ENCODE measurements around the gene CSGALNACT2.

Gene CSGALNACT2

DNA sequence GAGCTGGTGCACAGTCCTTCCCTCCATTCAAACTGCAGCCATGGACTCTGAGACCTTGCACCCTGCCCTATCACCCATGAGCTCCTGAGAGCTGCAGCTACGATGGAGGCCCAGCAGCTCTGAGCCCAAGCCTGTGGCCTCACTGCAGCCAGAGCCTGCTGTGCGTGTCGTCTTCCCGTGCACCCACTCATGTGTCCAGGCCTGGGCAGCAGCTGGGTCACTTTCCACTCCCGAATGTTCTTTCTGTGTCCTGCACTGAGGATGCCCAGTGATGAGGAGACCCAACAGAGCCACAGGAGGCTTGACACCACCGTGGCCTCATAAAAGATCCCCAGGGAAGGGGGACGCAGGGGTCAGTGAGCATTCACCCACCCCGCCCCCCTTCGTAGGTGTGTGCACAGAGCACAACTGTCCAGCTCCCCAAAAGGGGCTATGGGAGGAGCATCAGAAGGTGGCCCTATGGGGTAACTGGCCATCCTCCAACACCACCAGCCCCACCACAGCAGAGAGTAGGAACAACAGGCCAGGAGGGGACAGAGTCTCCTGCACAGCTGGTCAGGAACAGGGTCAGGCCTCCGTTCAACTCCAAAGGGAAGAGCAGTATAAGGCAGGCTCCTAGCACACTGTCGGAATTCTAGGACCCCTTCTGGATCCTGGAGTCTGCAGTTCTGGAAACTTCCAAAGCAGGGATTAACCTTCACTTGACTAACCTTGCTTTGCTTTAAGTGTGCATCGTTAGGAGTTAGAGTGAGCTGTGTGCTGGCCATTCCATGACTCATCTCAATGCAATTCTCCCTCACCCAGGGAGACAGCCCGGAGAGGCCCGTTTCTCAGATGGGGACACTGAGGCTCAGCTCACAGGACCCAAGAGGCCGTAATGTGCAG, 76.1 kb downstream of the CSGALNACT2 start:
- Histone ChIP-seq H3K4me1 (ENCODE audit: control insufficient read depth in 5 of 5, insufficient read depth in 5 of 5, low read length in 5 of 5) (no peaks in the 10 kb centered on the region), H3K9me3 (ENCODE audit: control insufficient read depth in 5 of 5, low read length in 5 of 5) (no peaks in the 10 kb centered on the region), H3K4me3 (ENCODE audit: low read depth in 1 of 5, low read length in 5 of 5) (no peak overlapping the region), H3K36me3 (ENCODE audit: control insufficient read depth in 5 of 5, insufficient read depth in 5 of 5, low read length in 5 of 5) (no peaks in the 10 kb centered on the region), H3K9ac (ENCODE audit: low read length in 5 of 5) (no peak overlapping the region), H3K27me3 (ENCODE audit: control insufficient read depth in 5 of 5, insufficient read depth in 4 of 5, low read length in 5 of 5) (peaks cover 15 to 37% (median 21%) of the 10 kb centered on the region in 5 donors), H3K27ac (ENCODE audit: low read depth, low read length) (no peak overlapping the region)

- no peaks in the 10 kb centered on the region for H3K9me3 ChIP-seq (ENCODE audit: control insufficient read depth in 5 of 5, low read length in 5 of 5)
- H3K9ac ChIP-seq (ENCODE audit: low read length in 5 of 5) = no peak overlapping the region
- H3K4me1 ChIP-seq (ENCODE audit: control insufficient read depth in 5 of 5, insufficient read depth in 5 of 5, low read length in 5 of 5) = no peaks in the 10 kb centered on the region
- H3K4me3 ChIP-seq (ENCODE audit: low read depth in 1 of 5, low read length in 5 of 5) = no peak overlapping the region
- peaks cover 18 to 44% (median 21%) of the 10 kb centered on the region in 5 donors for H3K27me3 ChIP-seq (ENCODE audit: control insufficient read depth in 5 of 5, insufficient read depth in 4 of 5, low read length in 5 of 5)
- no peak overlapping the region for H3K27ac ChIP-seq (ENCODE audit: low read depth, low read length)
- no peaks in the 10 kb centered on the region for H3K36me3 ChIP-seq (ENCODE audit: control insufficient read depth in 5 of 5, insufficient read depth in 5 of 5, low read length in 5 of 5)
Observed at GRCh38 chr10:43214956-43215561, 76.8 kb downstream of the CSGALNACT2 start.

DNA sequence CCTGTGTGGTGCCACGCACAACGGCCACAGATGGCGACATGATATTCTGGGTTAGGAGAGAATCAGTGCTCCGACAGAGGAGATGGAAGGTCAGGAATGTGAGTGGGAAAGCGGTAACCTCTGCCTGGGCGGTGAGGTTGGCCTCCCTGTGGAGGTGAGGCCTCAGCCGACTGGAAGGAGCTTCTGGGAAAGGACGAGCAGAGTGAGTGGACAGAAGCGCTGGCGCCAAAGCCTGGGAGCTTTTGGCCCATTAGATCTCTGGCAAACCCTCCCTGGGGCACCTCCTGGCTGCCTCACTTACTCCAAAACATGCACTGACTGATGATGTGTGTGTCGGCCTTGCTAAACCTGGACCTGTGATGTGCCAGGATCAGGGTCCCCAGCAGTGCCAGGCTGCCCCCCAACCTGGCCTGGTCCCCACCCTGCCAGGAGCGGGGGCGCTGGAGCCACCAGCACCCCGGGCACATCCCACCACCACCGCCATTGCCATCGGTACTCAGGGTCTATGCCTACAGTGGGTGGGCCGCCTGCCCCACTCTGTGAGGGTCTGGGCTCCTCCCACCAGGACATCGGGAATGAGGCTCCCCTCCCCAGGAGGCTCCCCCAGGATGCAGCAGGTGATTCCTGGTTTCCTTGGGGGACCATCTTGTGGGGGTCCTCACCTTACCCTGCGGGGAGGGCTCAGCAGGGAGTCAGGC, 77.7 kb downstream of the CSGALNACT2 start:
- Histone ChIP-seq H3K36me3 (ENCODE audit: control insufficient read depth in 5 of 5, insufficient read depth in 5 of 5, low read length in 5 of 5) (no peaks in the 10 kb centered on the region), H3K27ac (ENCODE audit: low read depth, low read length) (no peak overlapping the region), H3K27me3 (ENCODE audit: control insufficient read depth in 5 of 5, insufficient read depth in 4 of 5, low read length in 5 of 5) (peaks cover 18 to 48% (median 20%) of the 10 kb centered on the region in 5 donors), H3K4me3 (ENCODE audit: low read depth in 1 of 5, low read length in 5 of 5) (no peak overlapping the region), H3K9me3 (ENCODE audit: control insufficient read depth in 5 of 5, low read length in 5 of 5) (no peaks in the 10 kb centered on the region), H3K4me1 (ENCODE audit: control insufficient read depth in 5 of 5, insufficient read depth in 5 of 5, low read length in 5 of 5) (no peaks in the 10 kb centered on the region), H3K9ac (ENCODE audit: low read length in 5 of 5) (no peak overlapping the region)

- no peaks in the 10 kb centered on the region for H3K9me3 ChIP-seq (ENCODE audit: control insufficient read depth in 5 of 5, low read length in 5 of 5)
- no peak overlapping the region for H3K27ac ChIP-seq (ENCODE audit: low read depth, low read length)
- H3K4me3 ChIP-seq (ENCODE audit: low read depth in 1 of 5, low read length in 5 of 5) = no peak overlapping the region
- H3K27me3 ChIP-seq (ENCODE audit: control insufficient read depth in 5 of 5, insufficient read depth in 4 of 5, low read length in 5 of 5) = peaks cover 18 to 51% (median 20%) of the 10 kb centered on the region in 5 donors
- H3K36me3 ChIP-seq (ENCODE audit: control insufficient read depth in 5 of 5, insufficient read depth in 5 of 5, low read length in 5 of 5) = no peaks in the 10 kb centered on the region
- H3K9ac ChIP-seq (ENCODE audit: low read length in 5 of 5) = no peak overlapping the region
- H3K4me1 ChIP-seq (ENCODE audit: control insufficient read depth in 5 of 5, insufficient read depth in 5 of 5, low read length in 5 of 5) = no peaks in the 10 kb centered on the region
Observed at GRCh38 chr10:43216931-43217562, 78.8 kb downstream of the CSGALNACT2 start.

DNA sequence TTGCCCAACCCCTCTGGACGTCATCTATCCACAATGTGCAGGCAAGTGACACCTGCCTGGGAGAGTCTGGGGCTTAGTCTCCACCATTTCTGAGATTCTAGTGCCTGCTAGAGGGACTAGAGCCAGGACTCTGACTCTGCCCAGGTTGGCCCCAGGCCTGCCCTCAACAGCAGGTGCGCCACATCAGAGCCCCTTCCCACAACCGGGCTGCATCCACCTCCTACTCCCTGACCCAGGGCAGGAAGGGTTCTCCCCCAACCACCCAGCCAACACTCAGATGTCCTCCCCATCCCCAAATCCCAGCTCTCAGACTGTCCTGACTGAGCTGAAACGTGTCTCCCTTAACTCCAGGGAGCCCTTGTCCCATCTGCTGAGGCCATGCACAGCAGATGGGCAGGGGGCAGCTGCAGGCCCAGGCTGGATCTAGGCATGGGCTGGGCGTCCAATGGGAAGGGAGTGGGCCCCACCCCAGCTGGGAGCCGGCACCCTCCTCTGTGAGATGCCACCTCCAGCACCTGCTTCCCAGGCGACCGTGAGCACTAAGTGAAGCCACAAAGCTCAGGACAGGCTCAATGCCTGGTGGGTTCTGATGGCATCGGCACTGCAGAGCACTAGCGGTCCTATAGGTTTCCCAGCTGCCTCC, 79.4 kb downstream of the CSGALNACT2 start:
- peaks cover 18 to 51% (median 19%) of the 10 kb centered on the region in 5 donors for H3K27me3 ChIP-seq (ENCODE audit: control insufficient read depth in 5 of 5, insufficient read depth in 4 of 5, low read length in 5 of 5)
- no peaks in the 10 kb centered on the region for H3K9me3 ChIP-seq (ENCODE audit: control insufficient read depth in 5 of 5, low read length in 5 of 5)
- no peak overlapping the region for H3K9ac ChIP-seq (ENCODE audit: low read length in 5 of 5)
- H3K4me1 ChIP-seq (ENCODE audit: control insufficient read depth in 5 of 5, insufficient read depth in 5 of 5, low read length in 5 of 5) = no peaks in the 10 kb centered on the region
- no peaks in the 10 kb centered on the region for H3K36me3 ChIP-seq (ENCODE audit: control insufficient read depth in 5 of 5, insufficient read depth in 5 of 5, low read length in 5 of 5)
- H3K4me3 ChIP-seq (ENCODE audit: low read depth in 1 of 5, low read length in 5 of 5) = no peak overlapping the region
- no peak overlapping the region for H3K27ac ChIP-seq (ENCODE audit: low read depth, low read length)

- H3K4me1 ChIP-seq (ENCODE audit: control insufficient read depth in 5 of 5, insufficient read depth in 5 of 5, low read length in 5 of 5) = no peaks in the 10 kb centered on the region
- no peaks in the 10 kb centered on the region for H3K36me3 ChIP-seq (ENCODE audit: control insufficient read depth in 5 of 5, insufficient read depth in 5 of 5, low read length in 5 of 5)
- peaks cover 16 to 51% (median 19%) of the 10 kb centered on the region in 5 donors for H3K27me3 ChIP-seq (ENCODE audit: control insufficient read depth in 5 of 5, insufficient read depth in 4 of 5, low read length in 5 of 5)
- no peak overlapping the region for H3K27ac ChIP-seq (ENCODE audit: low read depth, low read length)
- no peak overlapping the region for H3K4me3 ChIP-seq (ENCODE audit: low read depth in 1 of 5, low read length in 5 of 5)
- H3K9me3 ChIP-seq (ENCODE audit: control insufficient read depth in 5 of 5, low read length in 5 of 5) = no peaks in the 10 kb centered on the region
- no peak overlapping the region for H3K9ac ChIP-seq (ENCODE audit: low read length in 5 of 5)
Observed at GRCh38 chr10:43218206-43218950, 80.1 kb downstream of the CSGALNACT2 start.

DNA sequence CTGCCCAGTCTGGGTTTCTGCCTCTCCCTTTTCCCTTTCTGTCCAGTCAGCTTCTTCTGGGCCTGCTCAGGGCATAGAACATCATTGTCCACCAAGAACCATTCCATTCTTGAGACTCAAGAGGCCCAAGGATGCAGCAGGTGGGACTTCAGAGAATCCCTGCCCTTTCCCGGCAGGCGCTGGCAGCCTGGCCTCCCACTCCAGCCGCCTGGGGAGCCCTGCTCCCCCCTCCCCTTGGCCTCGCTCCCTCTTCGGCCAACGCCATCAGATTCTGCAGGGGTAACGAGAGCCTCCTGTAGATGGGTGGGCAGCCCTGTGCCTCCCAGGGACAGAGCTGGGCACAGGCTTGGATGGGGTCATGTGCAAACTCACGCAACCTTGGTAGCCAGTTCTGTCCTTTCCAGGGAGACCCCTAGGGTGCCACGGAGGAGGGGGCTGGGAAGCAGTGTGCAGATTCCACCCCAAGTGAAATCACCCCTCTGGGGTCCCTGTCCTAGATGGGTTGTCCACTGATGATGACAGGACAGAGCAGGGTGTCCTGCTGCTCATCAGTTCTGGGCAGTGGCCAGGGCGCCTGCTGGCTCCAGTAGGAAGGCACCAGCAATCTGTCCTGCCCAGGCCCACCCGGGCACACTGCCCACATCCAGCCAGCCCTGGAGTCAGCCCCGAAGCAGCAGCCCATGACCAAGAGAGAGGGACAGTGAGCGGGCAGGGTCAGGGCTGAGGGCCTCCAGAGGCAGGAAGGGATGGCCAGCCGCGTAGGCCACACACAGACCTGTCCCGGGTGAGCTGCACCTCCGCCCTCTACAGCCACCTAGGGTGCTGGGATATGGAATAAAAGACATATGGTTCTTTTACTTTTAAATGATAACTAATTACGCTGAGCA, 80.9 kb downstream of the CSGALNACT2 start:
- Histone ChIP-seq H3K9me3 (ENCODE audit: control insufficient read depth in 5 of 5, low read length in 5 of 5) (no peaks in the 10 kb centered on the region), H3K27ac (ENCODE audit: low read depth, low read length) (no peak overlapping the region), H3K27me3 (ENCODE audit: control insufficient read depth in 5 of 5, insufficient read depth in 4 of 5, low read length in 5 of 5) (peaks cover 16 to 47% (median 19%) of the 10 kb centered on the region in 5 donors), H3K4me3 (ENCODE audit: low read depth in 1 of 5, low read length in 5 of 5) (no peak overlapping the region), H3K4me1 (ENCODE audit: control insufficient read depth in 5 of 5, insufficient read depth in 5 of 5, low read length in 5 of 5) (no peaks in the 10 kb centered on the region), H3K9ac (ENCODE audit: low read length in 5 of 5) (no peak overlapping the region), H3K36me3 (ENCODE audit: control insufficient read depth in 5 of 5, insufficient read depth in 5 of 5, low read length in 5 of 5) (no peaks in the 10 kb centered on the region)

DNA sequence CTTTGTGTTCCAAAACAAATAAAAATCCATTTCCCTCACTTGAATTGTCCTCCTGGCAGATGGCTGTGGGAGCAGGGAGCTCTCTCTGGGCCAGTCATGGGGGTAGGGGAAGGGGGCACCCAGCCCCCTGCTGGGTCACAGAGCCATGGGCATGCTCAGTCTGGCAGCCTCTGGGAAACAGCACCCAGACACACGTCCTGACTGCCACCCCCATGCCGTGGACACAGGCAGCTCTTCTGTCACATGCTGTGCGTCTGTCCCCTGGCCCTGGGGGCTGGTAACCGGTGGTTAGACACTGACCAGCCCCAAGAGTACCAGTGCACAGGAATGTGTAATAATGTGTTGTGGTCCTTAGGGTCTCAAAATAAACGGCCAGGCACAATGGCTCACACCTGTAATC, 81.6 kb downstream of the CSGALNACT2 start:
- Histone ChIP-seq H3K4me1 (ENCODE audit: control insufficient read depth in 5 of 5, insufficient read depth in 5 of 5, low read length in 5 of 5) (no peaks in the 10 kb centered on the region), H3K9ac (ENCODE audit: low read length in 5 of 5) (no peak overlapping the region), H3K36me3 (ENCODE audit: control insufficient read depth in 5 of 5, insufficient read depth in 5 of 5, low read length in 5 of 5) (no peaks in the 10 kb centered on the region), H3K4me3 (ENCODE audit: low read depth in 1 of 5, low read length in 5 of 5) (no peak overlapping the region), H3K9me3 (ENCODE audit: control insufficient read depth in 5 of 5, low read length in 5 of 5) (no peaks in the 10 kb centered on the region), H3K27ac (ENCODE audit: low read depth, low read length) (no peak overlapping the region), H3K27me3 (ENCODE audit: control insufficient read depth in 5 of 5, insufficient read depth in 4 of 5, low read length in 5 of 5) (peaks cover 16 to 43% (median 18%) of the 10 kb centered on the region in 5 donors)

All from subcutaneous abdominal adipose tissue (tissue), 5 donors.